Activated gamma-delta T cell treated with Interleukin-2 at 50 U/mL for 16 hours (primary cell): ENCODE measurements around the gene ERC1.
"Not testable (repeated sequence)": the region's sequence is repeated elsewhere in the genome, so short reads cannot be mapped to it uniquely, and the experiment has no call there.

ENCODE experiments used
- DNase-seq: peaks from one replicate; pipeline ENCODE4 v3.0.0-alpha.2; 2020

The ERC1 gene

GRCh38 chr12:988646-989045 lies 2.4 kb upstream of the ERC1 start:
- no peak for DNase-seq

GRCh38 chr12:989051-989450 lies 2.0 kb upstream of the ERC1 start:
- DNase-seq = no peak

GRCh38 chr12:989751-990660 lies 1.0 kb upstream of the ERC1 start:
- DNase-seq = peak; percentile 33

- no peak for DNase-seq
Observed at GRCh38 chr12:991350-992333, 619 bp downstream of the ERC1 start.

GRCh38 chr12:992647-993046 lies 1.6 kb downstream of the ERC1 start:
- no peak for DNase-seq

GRCh38 chr12:996881-997280 lies 5.9 kb downstream of the ERC1 start:
- no peak for DNase-seq

- DNase-seq = no peak
Observed at GRCh38 chr12:997505-997904, 6.5 kb downstream of the ERC1 start.

- DNase-seq = no peak
Observed at GRCh38 chr12:998020-998874, 7.2 kb downstream of the ERC1 start.

GRCh38 chr12:999736-1000135 lies 8.7 kb downstream of the ERC1 start:
- DNase-seq = not testable (repeated sequence)

- DNase-seq = no peak
Observed at GRCh38 chr12:1001507-1001906, 10.5 kb downstream of the ERC1 start.

- DNase-seq = no peak
Observed at GRCh38 chr12:1003600-1004271, 12.7 kb downstream of the ERC1 start.

- no peak for DNase-seq
Observed at GRCh38 chr12:1006255-1006654, 15.2 kb downstream of the ERC1 start.

- no peak for DNase-seq
Observed at GRCh38 chr12:1007276-1007675, 16.3 kb downstream of the ERC1 start.

- DNase-seq = no peak
Observed at GRCh38 chr12:1007994-1008393, 17.0 kb downstream of the ERC1 start.

- DNase-seq = no peak
Observed at GRCh38 chr12:1011091-1011490, 20.1 kb downstream of the ERC1 start.

- no peak for DNase-seq
Observed at GRCh38 chr12:1013618-1014489, 22.8 kb downstream of the ERC1 start.

GRCh38 chr12:1019283-1019682 lies 28.3 kb downstream of the ERC1 start:
- DNase-seq = no peak

- no peak for DNase-seq
Observed at GRCh38 chr12:1020389-1020788, 29.4 kb downstream of the ERC1 start.

- no peak for DNase-seq
Observed at GRCh38 chr12:1022032-1022970, 31.3 kb downstream of the ERC1 start.

- no peak for DNase-seq
Observed at GRCh38 chr12:1030779-1031178, 39.8 kb downstream of the ERC1 start.
